Neutrophil (primary cell): ENCODE data around the gene MCAT.

Experiments used
- H3K27ac ChIP-seq: fragments of 200-600 bp; sonication (generic); 2 replicates; pipeline ENCODE4 v1.5.1; 2016; ENCODE audit warnings: mild to moderate bottlenecking, moderate library complexity
- H3K27me3 ChIP-seq: fragments of 200-600 bp; sonication (generic); 2 replicates; pipeline ENCODE4 v1.6.0; 2016; ENCODE audit warnings: mild to moderate bottlenecking
- H3K36me3 ChIP-seq: fragments of 200-600 bp; sonication (generic); 2 replicates; pipeline ENCODE4 v1.5.1; 2017
- H3K4me1 ChIP-seq, 2 experiments: fragments of 200-600 bp in 1 of 2; sonication (generic) in 1 of 2; 1 replicate in 1 of 2; 2 replicates in 1 of 2; pipeline versions ENCODE4 v1.5.1 to v1.6.1; 2013 to 2016; ENCODE audit warnings: low read depth in 1 of 2, low read length in 1 of 2, mild to moderate bottlenecking in 1 of 2, moderate library complexity in 1 of 2; ENCODE audit not compliant: control insufficient read depth in 1 of 2, insufficient read depth in 1 of 2
- H3K4me3 ChIP-seq, 2 experiments: fragments of 200-600 bp in 1 of 2; sonication (generic) in 1 of 2; 1 replicate in 1 of 2; 2 replicates in 1 of 2; pipeline ENCODE4 v1.5.1; 2013 to 2016; ENCODE audit warnings: low read depth in 1 of 2, low read length in 1 of 2, mild to moderate bottlenecking in 1 of 2, moderate library complexity in 1 of 2
- H3K9me3 ChIP-seq: fragments of 200-600 bp; sonication (generic); 2 replicates; pipeline ENCODE4 v1.5.1; 2016
- CTCF ChIP-seq: fragments of 200-600 bp; sonication (generic); IDR thresholded peaks from 2 replicates; pipeline ENCODE4 v1.5.1; 2016; ENCODE audit warnings: antibody characterized with exemption

Gene MCAT

GRCh38 chr22:43167001-43167589 lies 23.9 kb upstream of the MCAT start:
- H3K4me3 ChIP-seq: no peak overlapping the region
- no peaks in the 10 kb centered on the region for H3K9me3 ChIP-seq
- no peak overlapping the region for H3K27ac ChIP-seq
- peaks cover 22 to 25% of the 10 kb centered on the region in 2 experiments for H3K4me1 ChIP-seq
- H3K27me3 ChIP-seq: no peaks in the 10 kb centered on the region
- no peak for TF ChIP-seq CTCF
- H3K36me3 ChIP-seq: peaks cover 93% of the 10 kb centered on the region

GRCh38 chr22:43166132-43166930 lies 23.1 kb upstream of the MCAT start:
- Histone ChIP-seq H3K9me3 (no peaks in the 10 kb centered on the region), H3K4me3 (no peak overlapping the region), H3K36me3 (peaks cover 93% of the 10 kb centered on the region), H3K27ac (no peak overlapping the region), H3K4me1 (peaks cover 18 to 19% of the 10 kb centered on the region in 2 experiments), H3K27me3 (no peaks in the 10 kb centered on the region)
- no peak for TF ChIP-seq CTCF

- Histone ChIP-seq H3K4me3 (no peak overlapping the region), H3K36me3 (peaks cover 93% of the 10 kb centered on the region), H3K27me3 (no peaks in the 10 kb centered on the region), H3K9me3 (no peaks in the 10 kb centered on the region), H3K4me1 (peaks cover 7 to 16% of the 10 kb centered on the region in 2 experiments), H3K27ac (peak overlapping the region; percentile 78)
- TF ChIP-seq CTCF: no peak
These were observed 21.4 kb upstream of the MCAT start for GRCh38 chr22:43164636-43165035.

- H3K4me3 ChIP-seq: no peak overlapping the region
- no peaks in the 10 kb centered on the region for H3K9me3 ChIP-seq
- peaks cover 16 to 29% of the 10 kb centered on the region in 2 experiments for H3K4me1 ChIP-seq
- TF ChIP-seq CTCF: no peak
- no peaks in the 10 kb centered on the region for H3K27me3 ChIP-seq
- peak overlapping the region; percentile 78 for H3K27ac ChIP-seq
- peaks cover 91% of the 10 kb centered on the region for H3K36me3 ChIP-seq
These were observed 20.1 kb upstream of the MCAT start for GRCh38 chr22:43163241-43163795.

- H3K36me3 ChIP-seq: peaks cover 83% of the 10 kb centered on the region
- H3K4me1 ChIP-seq: peaks cover 23 to 36% of the 10 kb centered on the region in 2 experiments
- no peak for TF ChIP-seq CTCF
- H3K4me3 ChIP-seq: no peak overlapping the region
- no peaks in the 10 kb centered on the region for H3K9me3 ChIP-seq
- H3K27ac ChIP-seq: peak overlapping the region; percentile 78
- no peaks in the 10 kb centered on the region for H3K27me3 ChIP-seq
These were observed 19.4 kb upstream of the MCAT start for GRCh38 chr22:43162412-43163150.
